PC-9 (cell line): ENCODE data around the gene ZNF333. TPM values are rescaled to one million over a fixed set of nuclear protein-coding genes. Genes with fewer than 3 reads are reported as not detected.
"Not testable (repeated sequence)": the region's sequence is repeated elsewhere in the genome, so short reads cannot be mapped to it uniquely, and the experiment has no call there.

Experiments used
- BruUV-seq: library from RNA; stranded (reverse); fragments of 400-500 nt; replicated peaks from 2 replicates; lab custom pipeline; 2021; lab: Mats Ljungman, UMichigan
- CTCF ChIA-PET: fragments of 300-600 bp; sonication (Branson Sonifier 250); formaldehyde crosslinking; loops from one replicate; lab custom pipeline; 2022; ENCODE audit warnings: antibody characterized with exemption; lab: Charles Lee
- POLR2A ChIA-PET: fragments of 300-600 bp; sonication (Branson Sonifier 250); formaldehyde crosslinking; loops from one replicate; lab custom pipeline; 2022; ENCODE audit warnings: antibody characterized with exemption; ENCODE audit not compliant: unreplicated experiment; lab: Charles Lee
- DNase-seq, 2 experiments: peaks; one replicate each; pipeline versions ENCODE4 v3.0.0 to v3.0.0-alpha.2; 2015 to 2022; ENCODE audit warnings: mixed read lengths in 1 of 2
- H2AFZ ChIP-seq: fragments of 200-600 bp; sonication (generic); 2 replicates; pipeline ENCODE4 v1.8.1; 2017; ENCODE audit warnings: antibody characterized with exemption
- H3F3A ChIP-seq: fragments of 200-600 bp; sonication (generic); 2 replicates; pipeline ENCODE4 v1.8.1; 2017; ENCODE audit warnings: antibody characterized with exemption, mild to moderate bottlenecking, low read depth; ENCODE audit not compliant: insufficient read depth
- H3K27ac ChIP-seq: fragments of 200-600 bp; sonication (generic); 2 replicates; pipeline ENCODE4 v1.6.1; 2016; ENCODE audit warnings: mixed run types
- H3K27me3 ChIP-seq: fragments of 200-600 bp; sonication (generic); 2 replicates; pipeline ENCODE4 v1.6.1; 2016; ENCODE audit warnings: low read depth, mixed run types; ENCODE audit not compliant: insufficient read depth
- H3K36me3 ChIP-seq: fragments of 200-600 bp; sonication (generic); 2 replicates; pipeline ENCODE4 v1.6.1; 2016; ENCODE audit warnings: low read depth, mixed run types
- H3K4me1 ChIP-seq: fragments of 200-600 bp; sonication (generic); replicated peaks from 2 replicates; pipeline ENCODE4 v1.6.1; 2016; ENCODE audit warnings: mixed run types; ENCODE audit not compliant: insufficient read depth
- H3K4me2 ChIP-seq: fragments of 200-600 bp; sonication (generic); 2 replicates; pipeline ENCODE4 v1.6.1; 2017; ENCODE audit warnings: mixed run types
- H3K4me3 ChIP-seq: fragments of 200-600 bp; sonication (generic); 2 replicates; pipeline ENCODE4 v1.6.1; 2016; ENCODE audit warnings: mixed run types
- H3K79me2 ChIP-seq: fragments of 200-600 bp; sonication (generic); 2 replicates; pipeline ENCODE4 v1.6.1; 2017; ENCODE audit warnings: low read depth, mixed run types
- H3K9me2 ChIP-seq: fragments of 200-600 bp; sonication (generic); 2 replicates; pipeline ENCODE4 v1.8.1; 2017; ENCODE audit warnings: mild to moderate bottlenecking; ENCODE audit not compliant: insufficient read depth
- H3K9me3 ChIP-seq: fragments of 200-600 bp; sonication (generic); 2 replicates; pipeline ENCODE4 v1.8.1; 2016; ENCODE audit warnings: low read depth; ENCODE audit not compliant: insufficient read depth
- H4K20me1 ChIP-seq: fragments of 200-600 bp; sonication (generic); 2 replicates; pipeline ENCODE4 v1.8.1; 2017; ENCODE audit not compliant: insufficient read depth
- CTCF ChIP-seq: fragments of 200-600 bp; sonication (generic); conservative IDR thresholded peaks from 2 replicates; pipeline ENCODE4 v1.6.1; 2017; ENCODE audit warnings: mixed run types, antibody characterized with exemption, mild to moderate bottlenecking, moderate library complexity
- EZH2 ChIP-seq: fragments of 200-600 bp; sonication (generic); IDR thresholded peaks from 2 replicates; pipeline ENCODE4 v1.8.0; 2017; ENCODE audit warnings: antibody characterized with exemption, low read depth
- intact Hi-C: fragments of 100-400 bp; cut with micrococcal nuclease; formaldehyde crosslinking; loops from one replicate; pipeline ENCODE4 v1.10.0; 2022; ENCODE audit not compliant: unreplicated experiment
- total RNA-seq: library from RNA; stranded (reverse); gene quantifications from 2 replicates; pipeline ENCODE4 v1.2.3, GENCODE V29; 2021

ZNF333 gene
- total RNA-seq, 1 experiment from 2014 or later: 10.1 TPM

- H3K9me2 ChIP-seq: no peaks in the 10 kb centered on the region
- no peaks in the 10 kb centered on the region for H3K79me2 ChIP-seq
These were observed 81.3 kb downstream of the ZNF333 start for GRCh38 chr19:14770944-14771839.

DNA sequence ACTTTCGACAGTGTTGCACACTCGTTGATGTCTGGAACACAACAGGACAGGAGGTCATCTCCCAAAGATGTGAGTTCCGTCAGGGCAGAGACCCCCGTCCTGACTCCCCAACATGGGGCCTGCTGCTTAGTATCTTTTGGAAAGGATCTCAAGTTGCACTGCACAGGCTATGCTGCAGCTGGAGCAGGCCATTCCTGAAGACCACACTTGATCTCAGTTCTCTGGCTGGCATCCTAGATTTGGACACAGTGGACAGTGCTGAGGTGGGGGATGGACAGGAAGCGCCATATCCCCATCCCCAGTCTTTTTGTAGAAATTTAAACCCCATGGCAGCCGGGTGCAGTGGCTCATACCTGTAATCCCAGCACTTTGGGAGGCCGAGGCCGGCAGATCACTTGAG lies 82.6 kb downstream of the ZNF333 start:
- Histone ChIP-seq H2AFZ (no peak overlapping the region), H3K9me3 (no peaks in the 10 kb centered on the region), H3K4me3 (no peak overlapping the region), H3K4me1 (no peaks in the 10 kb centered on the region; the same call in 1 of the 2 replicates), H3K9me2 (no peaks in the 10 kb centered on the region), H3K27ac (no peak overlapping the region), H3F3A (no peaks in the 10 kb centered on the region), H3K27me3 (no peaks in the 10 kb centered on the region), H4K20me1 (no peaks in the 10 kb centered on the region), H3K79me2 (no peaks in the 10 kb centered on the region), H3K36me3 (no peaks in the 10 kb centered on the region), H3K4me2 (no peak overlapping the region)
- TF ChIP-seq CTCF (no peak), EZH2 (no peak)
- CTCF ChIA-PET: no interaction called here
- intact Hi-C loops: no loop called here
- no peak for DNase-seq
- BruUV-seq: no TSS peak
- POLR2A ChIA-PET: no interaction called here

More at GRCh38 chr19:14770944-14771839, 81.3 kb downstream of the ZNF333 start:
- POLR2A ChIA-PET: no interaction called here
- Histone ChIP-seq H3K4me3 (no peak overlapping the region), H3K4me2 (no peak overlapping the region), H3F3A (no peaks in the 10 kb centered on the region), H3K27me3 (no peaks in the 10 kb centered on the region), H3K27ac (no peak overlapping the region), H3K36me3 (no peaks in the 10 kb centered on the region), H3K4me1 (no peaks in the 10 kb centered on the region), H4K20me1 (no peaks in the 10 kb centered on the region), H3K9me3 (no peaks in the 10 kb centered on the region), H2AFZ (no peak overlapping the region)
- no TSS peak for BruUV-seq
- intact Hi-C loops: no loop called here
- CTCF ChIA-PET: no interaction called here
- no peak for TF ChIP-seq CTCF
- TF ChIP-seq EZH2: no peak
- DNase-seq: no peak

- BruUV-seq: no TSS peak
- Histone ChIP-seq H2AFZ (no peak overlapping the region), H3K4me1 (no peaks in the 10 kb centered on the region; the same call in 1 of the 2 replicates), H3K27me3 (no peaks in the 10 kb centered on the region), H3K4me3 (no peak overlapping the region), H3K27ac (no peak overlapping the region), H3K4me2 (no peak overlapping the region), H4K20me1 (no peaks in the 10 kb centered on the region), H3K9me3 (no peaks in the 10 kb centered on the region), H3K79me2 (no peaks in the 10 kb centered on the region), H3K36me3 (no peaks in the 10 kb centered on the region), H3K9me2 (no peaks in the 10 kb centered on the region), H3F3A (no peaks in the 10 kb centered on the region)
- POLR2A ChIA-PET: no interaction called here
- DNase-seq: no peak
- CTCF ChIA-PET: no interaction called here
- intact Hi-C loops: no loop called here
- no peak for TF ChIP-seq EZH2
- TF ChIP-seq CTCF: no peak
These were observed 83.1 kb downstream of the ZNF333 start for GRCh38 chr19:14772995-14773394.

GRCh38 chr19:14773722-14774121 lies 83.9 kb downstream of the ZNF333 start:
- H3F3A ChIP-seq, H2AFZ ChIP-seq, H3K9me3 ChIP-seq, H3K79me2 ChIP-seq, DNase-seq, H3K27ac ChIP-seq, H3K9me2 ChIP-seq, BruUV-seq, H3K27me3 ChIP-seq, CTCF ChIA-PET, H3K4me3 ChIP-seq, POLR2A ChIA-PET, H3K4me2 ChIP-seq, H3K4me1 ChIP-seq, H4K20me1 ChIP-seq, H3K36me3 ChIP-seq, intact Hi-C loops: not testable (repeated sequence)
